Measurements from ENCODE around the gene MRPS30.
"Not testable (repeated sequence)": the region's sequence is repeated elsewhere in the genome, so short reads cannot be mapped to it uniquely, and the experiment has no call there.

Gene MRPS30

DNA sequence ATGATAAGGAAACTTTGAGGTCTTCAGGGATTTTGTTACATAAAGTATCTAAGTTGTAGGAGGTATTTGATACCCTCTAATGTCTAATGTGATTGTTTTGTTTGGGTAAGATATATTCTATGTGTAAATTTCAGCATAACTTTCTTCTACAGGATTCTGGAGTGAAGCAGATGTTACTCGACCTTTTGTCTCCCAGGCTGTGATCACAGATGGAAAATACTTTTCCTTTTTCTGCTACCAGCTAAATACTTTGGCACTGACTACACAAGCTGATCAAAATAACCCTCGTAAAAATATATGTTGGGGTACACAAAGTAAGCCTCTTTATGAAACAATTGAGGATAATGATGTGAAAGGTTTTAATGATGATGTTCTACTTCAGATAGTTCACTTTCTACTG is 6.0 kb downstream of the MRPS30 start:
- no peaks in the 10 kb centered on the region for H3K27me3 ChIP-seq (replicated peaks; ENCODE audit: control insufficient read depth, insufficient read depth, low read length, poor library complexity, severe bottlenecking)
- H3K4me3 ChIP-seq (ENCODE audit: insufficient read depth, low read depth, low read length, poor library complexity, severe bottlenecking): no peak overlapping the region
- H3K27ac ChIP-seq (ENCODE audit: insufficient read depth, low read length, poor library complexity, severe bottlenecking): no peak overlapping the region
- DNase-seq: no peak
- peaks cover 56% of the 10 kb centered on the region for H3K36me3 ChIP-seq (ENCODE audit: control insufficient read depth, insufficient read depth, low read length)
- no peaks in the 10 kb centered on the region for H3K9me3 ChIP-seq (ENCODE audit: control insufficient read depth, low read length)
- peaks cover 6% of the 10 kb centered on the region for H3K4me1 ChIP-seq (ENCODE audit: control insufficient read depth, insufficient read depth, low read length, poor library complexity, severe bottlenecking)

- H3K4me3 ChIP-seq (ENCODE audit: insufficient read depth, low read depth, low read length, poor library complexity, severe bottlenecking): no peak overlapping the region
- no peak for DNase-seq
- H3K36me3 ChIP-seq (ENCODE audit: control insufficient read depth, insufficient read depth, low read length): peaks cover 13% of the 10 kb centered on the region
- H3K4me1 ChIP-seq (ENCODE audit: control insufficient read depth, insufficient read depth, low read length, poor library complexity, severe bottlenecking): no peaks in the 10 kb centered on the region
- H3K27ac ChIP-seq (ENCODE audit: insufficient read depth, low read length, poor library complexity, severe bottlenecking): no peak overlapping the region
- H3K27me3 ChIP-seq (replicated peaks; ENCODE audit: control insufficient read depth, insufficient read depth, low read length, poor library complexity, severe bottlenecking): no peaks in the 10 kb centered on the region
- H3K9me3 ChIP-seq (ENCODE audit: control insufficient read depth, low read length): no peaks in the 10 kb centered on the region
These were observed 12.4 kb downstream of the MRPS30 start for GRCh38 chr5:44821164-44821563.

- not testable (repeated sequence) for H3K4me1 ChIP-seq (ENCODE audit: control insufficient read depth, insufficient read depth, low read length, poor library complexity, severe bottlenecking); H3K27me3 ChIP-seq (replicated peaks; ENCODE audit: control insufficient read depth, insufficient read depth, low read length, poor library complexity, severe bottlenecking); DNase-seq; H3K4me3 ChIP-seq (ENCODE audit: insufficient read depth, low read depth, low read length, poor library complexity, severe bottlenecking); H3K9me3 ChIP-seq (ENCODE audit: control insufficient read depth, low read length); H3K36me3 ChIP-seq (ENCODE audit: control insufficient read depth, insufficient read depth, low read length); H3K27ac ChIP-seq (ENCODE audit: insufficient read depth, low read length, poor library complexity, severe bottlenecking)
These were observed 15.9 kb downstream of the MRPS30 start for GRCh38 chr5:44824662-44825061.

DNA sequence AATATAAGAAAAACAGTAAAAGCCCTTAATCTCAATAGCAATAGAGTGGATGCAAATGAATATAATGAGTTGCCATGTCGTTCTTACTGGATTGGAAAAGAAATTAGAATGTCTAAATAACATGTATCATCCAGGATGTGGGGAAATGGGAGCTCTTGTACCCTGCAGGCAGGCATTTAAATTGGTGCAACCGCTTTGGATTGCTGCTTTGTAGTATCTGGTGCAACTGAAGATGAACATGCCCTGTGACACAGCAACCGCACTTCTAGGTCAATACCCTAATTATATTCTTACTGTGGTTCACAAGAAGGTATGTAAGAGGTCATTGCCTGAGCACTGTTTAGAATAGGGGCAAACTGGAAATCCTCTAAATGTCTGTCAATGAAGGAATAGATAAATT is 18.9 kb downstream of the MRPS30 start:
- Histone ChIP-seq H3K9me3 (ENCODE audit: control insufficient read depth, low read length) (no peaks in the 10 kb centered on the region), H3K4me1 (ENCODE audit: control insufficient read depth, insufficient read depth, low read length, poor library complexity, severe bottlenecking) (no peaks in the 10 kb centered on the region), H3K27me3 (replicated peaks; ENCODE audit: control insufficient read depth, insufficient read depth, low read length, poor library complexity, severe bottlenecking) (no peaks in the 10 kb centered on the region), H3K27ac (ENCODE audit: insufficient read depth, low read length, poor library complexity, severe bottlenecking) (no peak overlapping the region), H3K36me3 (ENCODE audit: control insufficient read depth, insufficient read depth, low read length) (no peaks in the 10 kb centered on the region), H3K4me3 (ENCODE audit: insufficient read depth, low read depth, low read length, poor library complexity, severe bottlenecking) (no peak overlapping the region)
- DNase-seq: no peak

- Histone ChIP-seq H3K36me3 (ENCODE audit: control insufficient read depth, insufficient read depth, low read length) (no peaks in the 10 kb centered on the region), H3K4me1 (ENCODE audit: control insufficient read depth, insufficient read depth, low read length, poor library complexity, severe bottlenecking) (no peaks in the 10 kb centered on the region), H3K9me3 (ENCODE audit: control insufficient read depth, low read length) (no peaks in the 10 kb centered on the region), H3K4me3 (ENCODE audit: insufficient read depth, low read depth, low read length, poor library complexity, severe bottlenecking) (no peak overlapping the region), H3K27me3 (replicated peaks; ENCODE audit: control insufficient read depth, insufficient read depth, low read length, poor library complexity, severe bottlenecking) (no peaks in the 10 kb centered on the region), H3K27ac (ENCODE audit: insufficient read depth, low read length, poor library complexity, severe bottlenecking) (no peak overlapping the region)
- no peak for DNase-seq
These were observed 20.0 kb downstream of the MRPS30 start for GRCh38 chr5:44828719-44829118.

DNA sequence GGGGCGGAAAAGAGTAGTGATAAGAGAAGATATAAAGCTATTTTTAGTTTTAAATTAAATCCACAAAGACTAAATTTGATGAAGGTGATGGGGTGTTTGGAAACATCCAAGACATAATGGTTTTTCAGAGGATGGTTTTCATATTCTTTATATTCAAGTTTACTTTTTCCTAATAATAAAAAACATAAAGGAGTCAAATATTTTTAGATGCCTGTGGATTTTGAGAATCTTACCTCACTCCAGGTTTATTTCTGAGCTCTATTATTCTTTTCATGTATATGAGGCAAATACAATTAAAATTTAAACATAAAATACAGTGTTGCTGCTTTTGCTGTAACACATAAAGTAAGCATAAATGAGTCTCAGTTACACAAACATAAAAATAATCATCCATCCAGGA is 22.2 kb downstream of the MRPS30 start:
- Histone ChIP-seq H3K9me3 (ENCODE audit: control insufficient read depth, low read length) (no peaks in the 10 kb centered on the region), H3K27ac (ENCODE audit: insufficient read depth, low read length, poor library complexity, severe bottlenecking) (no peak overlapping the region), H3K4me1 (ENCODE audit: control insufficient read depth, insufficient read depth, low read length, poor library complexity, severe bottlenecking) (no peaks in the 10 kb centered on the region), H3K27me3 (replicated peaks; ENCODE audit: control insufficient read depth, insufficient read depth, low read length, poor library complexity, severe bottlenecking) (no peaks in the 10 kb centered on the region), H3K36me3 (ENCODE audit: control insufficient read depth, insufficient read depth, low read length) (no peaks in the 10 kb centered on the region), H3K4me3 (ENCODE audit: insufficient read depth, low read depth, low read length, poor library complexity, severe bottlenecking) (no peak overlapping the region)
- DNase-seq: no peak

DNA sequence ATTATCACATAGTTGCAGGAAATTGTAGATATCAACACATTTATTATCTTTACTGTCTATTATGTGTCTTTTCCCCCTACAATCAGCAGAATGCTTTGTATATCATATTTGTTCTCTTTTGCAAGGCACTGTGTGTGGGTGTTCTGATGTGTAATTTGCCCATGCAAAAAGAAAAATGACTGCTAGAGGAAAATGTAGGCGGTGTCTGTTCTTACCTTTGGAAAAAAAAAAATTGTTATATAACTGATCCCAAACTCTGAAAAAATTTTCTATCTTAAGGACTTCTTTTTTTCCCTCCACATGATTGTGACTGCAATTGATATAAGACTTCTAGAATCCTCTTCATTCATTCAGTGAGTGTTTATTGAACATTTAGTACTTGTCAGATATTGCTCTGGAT is 24.5 kb downstream of the MRPS30 start:
- H3K9me3 ChIP-seq (ENCODE audit: control insufficient read depth, low read length): no peaks in the 10 kb centered on the region
- no peak overlapping the region for H3K27ac ChIP-seq (ENCODE audit: insufficient read depth, low read length, poor library complexity, severe bottlenecking)
- H3K36me3 ChIP-seq (ENCODE audit: control insufficient read depth, insufficient read depth, low read length): no peaks in the 10 kb centered on the region
- H3K4me3 ChIP-seq (ENCODE audit: insufficient read depth, low read depth, low read length, poor library complexity, severe bottlenecking): no peak overlapping the region
- no peak for DNase-seq
- H3K4me1 ChIP-seq (ENCODE audit: control insufficient read depth, insufficient read depth, low read length, poor library complexity, severe bottlenecking): no peaks in the 10 kb centered on the region
- H3K27me3 ChIP-seq (replicated peaks; ENCODE audit: control insufficient read depth, insufficient read depth, low read length, poor library complexity, severe bottlenecking): no peaks in the 10 kb centered on the region

GRCh38 chr5:44835693-44836092 is 26.9 kb downstream of the MRPS30 start:
- no peaks in the 10 kb centered on the region for H3K9me3 ChIP-seq (ENCODE audit: control insufficient read depth, low read length)
- no peak for DNase-seq
- no peaks in the 10 kb centered on the region for H3K4me1 ChIP-seq (ENCODE audit: control insufficient read depth, insufficient read depth, low read length, poor library complexity, severe bottlenecking)
- no peaks in the 10 kb centered on the region for H3K27me3 ChIP-seq (replicated peaks; ENCODE audit: control insufficient read depth, insufficient read depth, low read length, poor library complexity, severe bottlenecking)
- H3K27ac ChIP-seq (ENCODE audit: insufficient read depth, low read length, poor library complexity, severe bottlenecking): no peak overlapping the region
- H3K4me3 ChIP-seq (ENCODE audit: insufficient read depth, low read depth, low read length, poor library complexity, severe bottlenecking): no peak overlapping the region
- H3K36me3 ChIP-seq (ENCODE audit: control insufficient read depth, insufficient read depth, low read length): no peaks in the 10 kb centered on the region

DNA sequence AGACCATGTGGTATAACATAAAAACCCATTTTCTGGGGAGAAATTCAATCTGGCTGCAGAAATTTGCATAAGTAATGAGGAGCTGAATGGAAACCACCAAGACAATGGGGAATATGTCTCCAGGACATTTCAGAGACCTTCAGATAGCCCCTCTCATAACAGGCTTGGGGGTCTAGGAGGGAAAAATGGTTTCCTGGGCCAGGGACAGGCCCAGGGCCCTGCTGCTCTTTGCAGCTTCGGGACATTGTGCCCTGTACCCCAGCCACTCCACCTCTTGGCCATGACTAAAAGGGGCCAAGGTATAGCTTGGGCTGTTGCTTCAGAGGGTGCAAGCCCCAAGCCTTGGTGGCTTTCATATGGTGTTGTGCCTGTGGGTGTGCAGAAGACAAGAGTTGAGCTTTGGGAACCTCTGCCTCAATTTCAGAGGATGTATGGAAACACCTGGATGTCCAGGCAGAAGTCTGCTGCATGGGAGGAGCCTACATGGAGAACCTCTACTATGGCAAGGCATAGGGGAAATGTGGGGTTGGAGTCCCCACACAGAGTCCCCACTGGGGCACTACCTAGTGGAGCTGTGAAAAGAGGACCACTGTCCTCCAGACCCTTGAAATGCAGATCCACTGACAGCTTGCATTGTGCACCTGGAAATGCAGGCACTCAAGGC is 30.4 kb downstream of the MRPS30 start:
- Histone ChIP-seq H3K27me3 (replicated peaks; ENCODE audit: control insufficient read depth, insufficient read depth, low read length, poor library complexity, severe bottlenecking) (no peaks in the 10 kb centered on the region), H3K4me1 (ENCODE audit: control insufficient read depth, insufficient read depth, low read length, poor library complexity, severe bottlenecking) (no peaks in the 10 kb centered on the region), H3K4me3 (ENCODE audit: insufficient read depth, low read depth, low read length, poor library complexity, severe bottlenecking) (no peak overlapping the region), H3K27ac (ENCODE audit: insufficient read depth, low read length, poor library complexity, severe bottlenecking) (no peak overlapping the region), H3K36me3 (ENCODE audit: control insufficient read depth, insufficient read depth, low read length) (no peaks in the 10 kb centered on the region), H3K9me3 (ENCODE audit: control insufficient read depth, low read length) (no peaks in the 10 kb centered on the region)
- DNase-seq: no peak

DNA sequence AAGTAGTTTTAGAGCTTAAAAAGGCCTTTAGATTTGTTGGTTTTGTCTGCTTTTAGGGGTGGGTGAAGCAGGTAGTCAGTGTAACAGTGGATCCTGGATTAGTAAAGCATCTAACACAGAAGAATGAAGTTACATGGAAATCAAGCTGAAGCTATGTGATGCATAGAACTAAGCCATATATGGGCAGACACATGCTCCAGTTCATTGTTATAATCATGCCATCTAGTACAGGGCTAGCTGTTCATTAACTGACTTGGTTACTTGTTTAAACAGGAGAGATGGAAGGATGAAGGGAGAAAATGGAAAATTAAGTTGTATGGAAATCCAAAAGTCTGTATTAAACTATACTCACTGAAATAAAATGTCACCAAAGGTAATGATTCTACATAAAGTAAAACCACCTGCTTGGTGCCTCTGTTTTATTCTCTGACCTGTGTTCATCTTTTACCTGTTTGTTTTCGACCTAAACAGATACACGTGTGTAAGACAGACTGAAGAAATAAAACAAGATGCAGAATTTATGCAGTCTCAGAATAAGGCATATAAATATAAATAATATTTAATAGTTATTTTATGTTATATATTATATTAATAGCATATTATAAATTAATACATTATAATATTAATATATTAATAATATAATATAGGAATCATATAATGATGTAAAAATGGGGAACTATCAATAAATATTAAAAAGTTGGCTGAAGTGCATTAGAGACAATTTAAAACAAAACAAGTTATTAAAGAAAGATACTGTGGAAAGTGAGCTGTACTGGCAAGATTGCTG is 33.9 kb downstream of the MRPS30 start:
- DNase-seq: no peak

More for the DNA sequence above, 33.9 kb downstream of the MRPS30 start:
- H3K36me3 ChIP-seq (ENCODE audit: control insufficient read depth, insufficient read depth, low read length): no peaks in the 10 kb centered on the region
- no peaks in the 10 kb centered on the region for H3K4me1 ChIP-seq (ENCODE audit: control insufficient read depth, insufficient read depth, low read length, poor library complexity, severe bottlenecking)
- no peak overlapping the region for H3K27ac ChIP-seq (ENCODE audit: insufficient read depth, low read length, poor library complexity, severe bottlenecking)
- H3K4me3 ChIP-seq (ENCODE audit: insufficient read depth, low read depth, low read length, poor library complexity, severe bottlenecking): no peak overlapping the region
- H3K9me3 ChIP-seq (ENCODE audit: control insufficient read depth, low read length): no peaks in the 10 kb centered on the region
- H3K27me3 ChIP-seq (replicated peaks; ENCODE audit: control insufficient read depth, insufficient read depth, low read length, poor library complexity, severe bottlenecking): no peaks in the 10 kb centered on the region

Measured in effector memory CD4-positive, alpha-beta T cell (primary cell).